GM19452 (cell line): ENCODE results near the gene LRFN2.

Experiments
- ATAC-seq: cut with Tn5 transposase; IDR thresholded peaks from one replicate; pipeline ENCODE4 v1.9.1; 2021; ENCODE audit not compliant: unreplicated experiment

LRFN2 gene

DNA sequence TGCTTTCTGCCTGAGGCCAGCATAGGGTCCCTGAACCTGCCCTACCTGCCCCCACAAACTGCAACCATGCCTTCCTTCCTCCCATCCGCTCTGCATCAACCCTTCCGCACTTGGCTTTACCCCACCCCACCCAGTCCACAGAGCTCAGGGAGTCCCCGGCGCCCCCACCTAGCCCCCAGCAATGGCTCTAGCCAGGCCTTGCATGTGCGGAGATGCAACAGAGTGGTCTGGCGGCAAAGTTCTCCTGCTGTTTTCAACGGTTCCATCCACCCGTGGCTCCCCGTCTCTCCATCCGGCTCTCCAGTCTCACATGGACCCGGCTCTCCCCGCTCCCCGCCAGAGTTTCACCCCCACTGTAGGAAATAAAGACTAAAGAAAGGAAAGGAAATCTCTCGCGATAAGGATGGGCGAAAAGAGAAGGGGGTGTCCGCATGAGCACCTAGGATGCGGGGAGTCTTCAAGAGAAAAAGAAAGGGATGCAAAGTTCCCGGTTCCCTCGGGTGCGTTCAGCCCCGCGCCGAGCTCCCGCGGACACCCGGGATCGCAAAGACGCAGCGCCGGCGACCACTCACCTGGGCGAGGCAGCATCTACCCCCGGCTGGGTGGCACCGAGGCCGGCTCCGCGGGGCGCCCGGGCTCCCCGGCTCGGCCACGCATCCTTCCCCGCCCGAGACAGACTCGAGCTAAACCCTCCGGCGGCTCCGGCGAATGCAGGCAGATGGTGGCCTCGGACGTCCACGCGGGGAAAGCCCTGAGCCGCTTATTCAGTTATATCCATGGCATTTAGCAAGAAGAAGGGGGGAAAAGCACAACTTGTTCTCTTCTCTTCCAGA lies 579 bp downstream of the LRFN2 start:
- ATAC-seq = no peak

GRCh38 chr6:40585651-40586269 lies 1.4 kb downstream of the LRFN2 start:
- ATAC-seq = no peak

GRCh38 chr6:40585223-40585622 lies 1.9 kb downstream of the LRFN2 start:
- no peak for ATAC-seq

DNA sequence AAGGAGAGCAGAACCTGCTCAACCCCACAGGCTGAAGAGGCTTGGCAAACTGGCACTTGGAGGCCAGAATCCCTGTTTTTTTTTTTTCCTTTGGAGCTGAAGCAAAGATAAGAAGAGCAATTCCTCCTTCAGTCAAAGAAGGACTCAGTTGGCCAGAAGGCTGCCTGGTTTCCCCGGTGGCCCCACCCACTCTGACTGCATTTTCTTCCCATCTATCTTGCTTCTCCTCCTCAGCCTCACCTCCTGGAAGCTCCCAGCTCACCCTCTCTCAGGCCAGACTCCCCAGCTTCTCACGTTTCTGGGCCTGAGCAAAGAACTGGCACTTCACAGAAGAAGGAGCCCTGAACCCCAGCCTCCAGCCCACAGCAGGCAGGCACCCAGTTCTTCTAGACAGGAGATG lies 2.4 kb downstream of the LRFN2 start:
- ATAC-seq = no peak

DNA sequence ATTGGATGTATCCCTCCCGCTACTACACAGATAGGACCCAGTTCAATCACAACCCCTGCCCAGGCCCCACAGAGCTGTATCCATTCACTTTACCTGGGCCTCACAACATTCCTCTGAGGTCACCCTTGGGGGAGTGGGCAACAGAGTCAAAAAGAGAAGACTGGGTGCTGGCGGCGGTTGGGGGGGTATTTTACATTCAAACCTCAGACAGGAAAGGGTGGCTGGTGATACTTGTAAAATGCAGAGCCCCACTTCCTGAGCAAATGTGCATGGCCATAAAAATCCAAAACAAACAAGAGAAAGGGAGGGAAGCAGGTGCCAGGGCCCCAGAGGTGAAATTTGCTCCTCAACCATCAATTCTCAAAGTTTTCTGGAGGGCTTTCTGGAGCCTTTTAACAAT lies 3.5 kb downstream of the LRFN2 start:
- ATAC-seq = no peak

GRCh38 chr6:40582892-40583291 lies 4.3 kb downstream of the LRFN2 start:
- no peak for ATAC-seq

DNA sequence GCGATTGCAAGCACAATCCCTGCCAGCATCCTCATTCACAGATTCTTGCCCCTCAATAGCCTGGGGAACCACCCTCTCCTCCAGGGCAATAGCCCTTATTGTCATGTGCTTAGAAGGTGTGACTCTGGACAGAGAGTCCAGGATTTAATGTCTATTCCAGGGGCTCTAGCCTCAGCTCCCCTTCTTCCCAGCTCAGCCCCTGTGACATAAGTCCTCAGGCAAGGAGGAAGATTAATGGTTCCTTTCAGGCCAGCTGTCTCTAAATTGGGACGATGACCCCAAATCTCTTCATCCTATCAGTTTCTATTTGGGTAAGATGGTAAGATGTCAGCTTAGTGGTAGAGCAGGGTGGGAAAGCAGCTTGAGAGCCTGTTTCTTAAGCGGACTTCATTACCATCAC lies 8.1 kb downstream of the LRFN2 start:
- no peak for ATAC-seq

DNA sequence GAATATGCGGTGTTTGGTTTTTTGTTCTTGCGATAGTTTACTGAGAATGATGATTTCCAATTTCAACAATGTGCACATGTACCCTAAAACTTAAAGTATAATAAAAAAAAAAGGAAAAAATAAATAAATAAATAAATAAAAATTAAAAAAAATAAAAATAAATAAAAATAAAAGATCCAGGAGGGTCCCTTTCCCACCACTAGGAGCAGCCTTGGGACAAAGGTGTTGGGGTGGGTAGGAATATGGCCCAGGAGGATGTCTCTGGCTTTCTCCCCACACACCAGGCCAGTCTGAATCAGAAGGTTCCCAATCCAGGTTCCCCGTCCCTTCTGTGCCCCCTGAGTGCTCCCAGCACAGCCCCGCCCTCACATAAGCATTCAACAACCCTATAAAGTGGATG lies 9.5 kb downstream of the LRFN2 start:
- no peak for ATAC-seq

DNA sequence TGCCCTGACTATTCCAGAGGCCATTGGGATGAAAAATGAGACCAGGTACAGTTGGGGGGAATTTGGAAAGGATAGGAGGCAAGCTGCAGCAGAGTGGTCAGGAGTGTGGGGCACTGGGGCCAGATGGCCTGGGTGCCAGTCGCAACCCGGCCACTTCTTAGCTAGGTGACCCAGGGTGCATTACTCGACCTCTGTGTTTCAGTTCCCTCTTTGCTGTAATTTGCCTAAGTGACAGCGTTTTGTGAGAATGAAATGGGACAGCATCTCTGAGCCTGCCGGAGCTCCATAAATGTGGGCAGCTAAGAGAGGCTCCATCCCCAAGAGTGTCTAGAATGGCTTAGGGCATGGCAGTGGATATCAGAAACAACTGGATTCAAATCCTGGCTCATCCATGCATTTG lies 13.9 kb downstream of the LRFN2 start:
- no peak for ATAC-seq

DNA sequence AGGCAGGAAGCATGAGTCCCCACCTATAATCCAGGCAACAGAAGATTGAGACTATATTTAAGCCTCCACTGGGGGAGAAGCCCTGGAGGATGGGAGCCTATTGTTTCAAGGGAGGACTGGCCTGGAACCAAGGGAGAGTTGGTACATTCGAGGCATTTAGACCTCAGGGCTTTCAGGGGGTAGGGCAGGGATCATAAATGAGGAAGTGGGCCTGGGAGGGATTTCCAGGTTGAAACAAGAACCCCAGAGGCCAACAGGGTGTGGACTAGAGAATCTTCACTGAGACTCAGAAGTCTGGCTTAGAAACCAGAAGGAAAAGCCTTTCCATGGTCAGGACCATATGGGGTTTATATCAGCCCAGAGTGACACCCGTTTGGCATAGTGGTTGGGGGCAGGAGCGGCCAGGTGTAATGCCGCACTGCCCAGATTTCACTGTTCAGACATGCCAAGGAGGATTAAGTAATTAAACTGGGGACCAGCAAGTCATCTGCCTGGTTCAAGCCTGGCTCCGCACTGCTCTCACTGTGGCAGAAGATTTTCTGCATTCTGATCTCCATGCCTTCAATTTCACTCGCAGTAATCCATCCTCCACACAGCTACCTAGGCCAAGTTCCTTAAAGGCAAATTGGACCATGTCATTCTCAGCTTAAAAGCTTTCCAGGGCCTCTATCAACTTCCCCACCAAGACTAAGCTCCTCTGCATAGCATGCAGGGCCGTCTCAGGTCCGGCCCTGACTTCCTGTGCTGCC lies 17.8 kb downstream of the LRFN2 start:
- no peak for ATAC-seq

DNA sequence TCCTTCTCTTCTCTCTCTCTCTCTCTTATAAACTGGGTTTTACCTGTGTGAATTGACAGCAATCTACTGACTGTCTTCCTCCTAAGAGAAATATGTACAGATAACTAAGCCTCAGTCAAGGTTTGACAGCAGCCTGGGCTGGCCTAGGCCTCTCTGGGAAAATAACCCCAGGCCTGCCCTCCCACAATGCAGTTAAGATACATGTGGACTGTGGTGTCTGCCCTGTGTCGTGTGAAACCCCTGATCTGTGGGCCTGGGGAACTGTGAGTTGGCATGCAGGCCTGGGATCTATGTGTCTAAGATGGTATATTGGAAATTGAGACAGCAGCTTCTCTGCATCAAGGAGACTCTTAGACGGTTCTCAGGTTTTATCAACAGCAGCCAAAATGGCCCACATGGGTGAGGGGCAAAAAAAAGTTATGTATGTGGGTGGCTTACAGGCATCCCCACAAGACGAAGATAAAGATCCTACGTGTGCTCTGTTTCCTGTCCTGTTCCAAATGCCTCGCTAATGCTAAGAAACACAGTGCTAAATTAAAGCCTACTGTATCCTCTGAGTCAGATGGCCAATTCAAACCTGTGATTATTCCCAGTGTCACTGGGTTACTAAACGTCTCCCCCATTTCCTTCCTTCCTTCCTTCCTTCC lies 19.0 kb downstream of the LRFN2 start:
- ATAC-seq = no peak

GRCh38 chr6:40563111-40563510 lies 24.1 kb downstream of the LRFN2 start:
- ATAC-seq = no peak

- no peak for ATAC-seq
Measured at GRCh38 chr6:40559056-40559455, 28.1 kb downstream of the LRFN2 start.

GRCh38 chr6:40558102-40558501 lies 29.1 kb downstream of the LRFN2 start:
- no peak for ATAC-seq

GRCh38 chr6:40556881-40557280 lies 30.3 kb downstream of the LRFN2 start:
- ATAC-seq = no peak

GRCh38 chr6:40556023-40556422 lies 31.1 kb downstream of the LRFN2 start:
- ATAC-seq = no peak

GRCh38 chr6:40555092-40555491 lies 32.1 kb downstream of the LRFN2 start:
- no peak for ATAC-seq

- no peak for ATAC-seq
Measured at GRCh38 chr6:40552941-40553340, 34.2 kb downstream of the LRFN2 start.

DNA sequence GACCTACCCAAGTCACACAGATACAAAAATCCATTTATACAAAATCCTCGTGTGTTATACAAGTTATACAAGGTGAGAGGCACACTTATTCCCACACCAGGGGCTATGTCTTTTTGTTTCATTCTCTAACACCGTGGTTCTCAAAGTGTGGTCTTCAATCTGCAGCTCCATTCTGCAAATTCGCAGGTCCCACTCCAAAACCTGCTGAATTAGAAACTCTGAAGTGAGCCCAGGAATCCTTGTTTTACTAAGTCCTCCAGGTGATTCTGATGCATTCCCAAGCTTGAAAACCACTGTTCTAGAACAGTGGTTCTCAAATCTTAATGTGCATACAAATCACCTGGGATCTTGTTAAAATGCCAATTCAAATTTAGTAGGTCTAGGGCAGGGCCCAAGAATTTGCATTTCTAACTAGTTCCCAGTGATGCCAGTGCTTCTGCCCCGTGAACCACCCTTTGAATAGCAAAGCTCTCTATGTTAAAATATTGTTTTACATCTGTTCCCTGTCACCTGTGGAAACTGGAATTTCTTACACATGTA lies 35.1 kb downstream of the LRFN2 start:
- no peak for ATAC-seq

DNA sequence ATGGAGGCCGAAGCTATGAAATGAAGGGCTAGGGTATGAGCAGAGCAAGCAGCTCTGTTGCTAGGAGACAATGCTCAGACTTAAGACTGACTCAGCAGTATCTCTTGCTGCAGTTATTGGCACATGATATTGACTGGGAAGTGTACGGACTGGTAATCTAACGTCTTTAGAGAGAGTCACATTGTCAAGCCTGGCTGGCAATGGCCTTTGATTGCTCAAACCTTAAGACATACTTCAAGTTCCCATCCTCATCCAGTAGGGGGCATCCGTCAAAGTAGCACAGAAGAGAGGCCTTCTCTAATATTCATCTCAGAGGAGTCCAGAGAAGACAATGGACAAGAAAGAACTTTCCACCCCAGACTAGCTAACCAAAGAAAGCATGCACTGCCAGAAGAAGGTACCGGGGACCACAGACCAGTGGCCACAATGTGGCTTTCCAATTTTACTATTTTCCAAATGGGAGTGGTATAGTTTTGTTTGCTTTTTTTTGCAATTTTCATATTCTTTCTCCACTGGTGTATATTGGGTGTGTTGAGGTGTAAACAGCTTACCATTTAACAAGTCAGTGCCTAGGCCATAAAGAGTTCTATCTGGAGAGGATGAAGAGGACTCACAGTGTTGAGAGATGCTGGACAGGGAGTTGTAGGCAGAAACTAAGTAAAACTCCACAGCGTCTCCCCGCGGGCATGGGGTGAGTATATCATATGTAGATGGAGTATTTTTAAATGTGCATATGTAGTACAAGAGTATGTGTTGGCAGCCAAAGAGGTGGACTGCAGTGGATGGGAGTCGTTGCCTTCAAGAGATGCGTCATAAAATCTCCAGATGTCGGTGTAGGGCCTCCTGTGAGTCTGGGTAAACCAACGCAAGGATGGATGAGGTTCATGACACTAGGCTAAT lies 36.7 kb downstream of the LRFN2 start:
- ATAC-seq = no peak
